HepG2 (cell line): ENCODE data around the gene EXOC6B. TPM values are rescaled to one million over a fixed set of nuclear protein-coding genes. Genes with fewer than 3 reads are reported as not detected.

Source experiments
- ATAC-seq: fragments of 200-7000 bp; cut with Tn5 transposase; 3 replicates; pipeline ENCODE4 v1.9.1; 2020; ENCODE audit warnings: mild to moderate bottlenecking, moderate library complexity
- BruUV-seq: library from RNA; stranded (reverse); fragments of 400-500 nt; replicated peaks from 2 replicates; lab custom pipeline; 2021; lab: Mats Ljungman, UMichigan
- CTCF ChIA-PET: fragments of 300-600 bp; formaldehyde crosslinking; extraction: SDS; loops from one replicate; lab custom pipeline; 2021; ENCODE audit warnings: low total read pairs, inconsistent platforms, low intra/inter-chr PET ratio; lab: Yijun Ruan, JAX
- POLR2A ChIA-PET: fragments of 350-600 bp; sonication (Branson Sonifier 250); formaldehyde crosslinking; loops from one replicate; lab custom pipeline; 2020; ENCODE audit warnings: antibody characterized with exemption, inconsistent platforms; lab: Yijun Ruan, JAX
- DNase-seq: peaks from one replicate; pipeline ENCODE4 v3.0.0-alpha.2; 2015; ENCODE audit warnings: low spot score
- FAIRE-seq: peaks from 3 replicates; lab custom pipeline; 2011; peaks lifted over from hg19 to GRCh38; lab: Jason Lieb, UNC
- H2AFZ ChIP-seq: one replicate; pipeline ENCODE4 v1.6.1; 2011; ENCODE audit warnings: low read length, inconsistent platforms
- H3K27ac ChIP-seq: fragments of 300-600 bp; 3 replicates; pipeline ENCODE4 v1.8.0; 2011; ENCODE audit warnings: mixed run types, mild to moderate bottlenecking, mixed read lengths, low read length, inconsistent platforms; ENCODE audit not compliant: insufficient read depth; ENCODE audit errors: extremely low read length
- H3K27me3 ChIP-seq, 2 experiments: fragments of 200-600 bp in 1 of 2; 2 replicates in 1 of 2; 3 replicates in 1 of 2; pipeline versions ENCODE4 v1.6.0 to v1.8.0; 2011; ENCODE audit warnings: low read length in 2 of 2, mild to moderate bottlenecking in 2 of 2, moderate library complexity in 2 of 2, inconsistent platforms in 1 of 2; ENCODE audit not compliant: insufficient read depth in 2 of 2, control insufficient read depth in 1 of 2
- H3K36me3 ChIP-seq, 2 experiments: fragments of 200-600 bp in 1 of 2; replicated peaks in 1 of 2; 2 replicates in 1 of 2; 3 replicates in 1 of 2; pipeline versions ENCODE4 v1.5.1 to v1.8.0; 2011; ENCODE audit warnings: low read length in 2 of 2, inconsistent platforms in 1 of 2; ENCODE audit not compliant: insufficient read depth in 2 of 2, control insufficient read depth in 1 of 2
- H3K4me1 ChIP-seq: 2 replicates; pipeline ENCODE4 v1.5.1; 2012; ENCODE audit warnings: low read length, inconsistent platforms; ENCODE audit not compliant: insufficient read depth
- H3K4me2 ChIP-seq: 2 replicates; pipeline ENCODE4 v1.6.0; 2011; ENCODE audit warnings: low read depth, low read length, inconsistent platforms
- H3K4me3 ChIP-seq, 3 experiments: fragments of 200-600 bp in 1 of 3; sonication (generic), shearing (Covaris generic) in 1 of 3; replicated peaks in 1 of 3; 2 replicates each; pipeline ENCODE4 v1.5.1; 2011 to 2016; ENCODE audit warnings: low read length in 3 of 3, inconsistent platforms in 2 of 3, low read depth in 2 of 3, mild to moderate bottlenecking in 2 of 3, control low read depth in 1 of 3, mixed read lengths in 1 of 3; ENCODE audit not compliant: insufficient read depth in 1 of 3
- H3K79me2 ChIP-seq: one replicate; pipeline ENCODE4 v1.6.1; 2011; ENCODE audit warnings: low read length, inconsistent platforms; ENCODE audit not compliant: insufficient read depth
- H3K9ac ChIP-seq: 2 replicates; pipeline ENCODE4 v1.6.0; 2011; ENCODE audit warnings: mild to moderate bottlenecking, low read depth, low read length, inconsistent platforms; ENCODE audit not compliant: insufficient read depth
- H3K9me3 ChIP-seq: 2 replicates; pipeline ENCODE4 v1.5.1; 2012; ENCODE audit warnings: mild to moderate bottlenecking, low read length
- H4K20me1 ChIP-seq: 2 replicates; pipeline ENCODE4 v1.6.0; 2011; ENCODE audit warnings: inconsistent platforms, mild to moderate bottlenecking, low read length, moderate library complexity; ENCODE audit not compliant: insufficient read depth
- FOSL2 ChIP-seq: sonication (generic); formaldehyde crosslinking; IDR thresholded peaks from 2 replicates; pipeline ENCODE4 v1.4.0; 2020; ENCODE audit warnings: missing genetic modification reagents
- FOXM1 ChIP-seq: sonication (generic); formaldehyde crosslinking; IDR thresholded peaks from 2 replicates; pipeline ENCODE4 v1.5.0; 2020; ENCODE audit warnings: missing genetic modification reagents
- GABPB1 ChIP-seq: IDR thresholded peaks from 2 replicates; pipeline ENCODE4 v1.6.1; 2016; ENCODE audit warnings: mild to moderate bottlenecking, missing genetic modification reagents, moderate library complexity, missing compliant biosample characterization
- JDP2 ChIP-seq: sonication (generic); formaldehyde crosslinking; IDR thresholded peaks from 2 replicates; pipeline ENCODE4 v1.8.1; 2022; ENCODE audit warnings: missing genetic modification reagents, borderline replicate concordance
- MAX ChIP-seq: IDR thresholded peaks from 2 replicates; pipeline ENCODE4 v1.6.1; 2012; ENCODE audit warnings: inconsistent platforms
- PRDM4 ChIP-seq: sonication (generic); formaldehyde crosslinking; IDR thresholded peaks from 2 replicates; pipeline ENCODE4 v1.9.0; 2021; ENCODE audit warnings: missing genetic modification reagents, borderline replicate concordance
- RXRB ChIP-seq: IDR thresholded peaks from 2 replicates; pipeline ENCODE4 v1.6.1; 2016; ENCODE audit warnings: borderline replicate concordance, missing genetic modification reagents, missing compliant biosample characterization
- TBP ChIP-seq: sonication (generic); formaldehyde crosslinking; IDR thresholded peaks from 2 replicates; pipeline ENCODE4 v1.5.0; 2020; ENCODE audit warnings: missing genetic modification reagents
- ZBTB38 ChIP-seq: sonication (generic); formaldehyde crosslinking; IDR thresholded peaks from 2 replicates; pipeline ENCODE4 v1.5.1; 2020; ENCODE audit warnings: mild to moderate bottlenecking, missing genetic modification reagents
- ZKSCAN8 ChIP-seq: IDR thresholded peaks from 2 replicates; pipeline ENCODE4 v1.6.1; 2016; ENCODE audit warnings: borderline replicate concordance, missing genetic modification reagents, missing compliant biosample characterization
- ZNF260 ChIP-seq: sonication (generic); formaldehyde crosslinking; IDR thresholded peaks from 2 replicates; pipeline ENCODE4 v1.4.0; 2020; ENCODE audit warnings: missing genetic modification reagents, low read depth, mild to moderate bottlenecking, borderline replicate concordance
- ZNF263 ChIP-seq: sonication (generic); formaldehyde crosslinking; IDR thresholded peaks from 2 replicates; pipeline ENCODE4 v1.4.0; 2020; ENCODE audit warnings: missing genetic modification reagents
- ZNF710 ChIP-seq: sonication (generic); formaldehyde crosslinking; IDR thresholded peaks from 2 replicates; pipeline ENCODE4 v1.5.0; 2020; ENCODE audit warnings: mild to moderate bottlenecking, missing genetic modification reagents, borderline replicate concordance
- ZSCAN9 ChIP-seq: IDR thresholded peaks from 2 replicates; pipeline ENCODE4 v1.6.1; 2016; ENCODE audit warnings: borderline replicate concordance
- WGBS: methylation state at CpG from one replicate; pipeline ENCODE4 v1.1.6; 2017; ENCODE audit warnings: low lambda C conversion rate; 5-methylcytosine and 5-hydroxymethylcytosine counted together
- in situ Hi-C: cut with HindIII; loops from 2 replicates; pipeline ENCODE4 v1.10.0; 2017; ENCODE audit warnings: low pct_unique_long_range_greater_than_20kb; ENCODE audit not compliant: extremely low pct_ligation_motif_present
- intact Hi-C: fragments of 100-400 bp; cut with micrococcal nuclease; formaldehyde crosslinking; loops from one replicate; pipeline ENCODE4 v1.10.0; 2022; ENCODE audit not compliant: unreplicated experiment
- polyA plus RNA-seq, 8 experiments: library from polyadenylated mRNA; depleted of rRNA in 3 of 8; stranded (reverse) in 7 of 8; unstranded in 1 of 8; fragments of >200 nt; fragmentation: Illumina TruSeq in 4 of 8; extraction: Trizol in 4 of 8; gene quantifications; 2 replicates each; pipeline versions ENCODE4 v1.2.1 to v1.2.3, GENCODE V29; 2011 to 2016; ENCODE audit warnings: low read depth in 4 of 8, missing spikeins in 1 of 8, mixed read lengths in 1 of 8; ENCODE audit not compliant: insufficient read depth in 1 of 8
- total RNA-seq, 5 experiments: library from RNA; depleted of rRNA; stranded (reverse); fragments of >200 nt; fragmentation: Illumina TruSeq; extraction: Trizol; gene quantifications; 2 replicates each; pipeline ENCODE4 v1.2.3, GENCODE V29; 2016; ENCODE audit warnings: low read depth in 1 of 5

EXOC6B gene
- total and polyA plus RNA-seq, 2 of the 13 experiments (the other 11 are each of a cell fraction or from before 2014, with no cell fraction given): 9.1 to 15.9 TPM

- Histone ChIP-seq H2AFZ (no peak overlapping the region), H3K4me1 (no peaks in the 10 kb centered on the region), H3K79me2 (no peaks in the 10 kb centered on the region), H3K4me3 (no peak overlapping the region), H3K36me3 (no peaks in the 10 kb centered on the region), H3K9ac (no peak overlapping the region), H4K20me1 (no peaks in the 10 kb centered on the region; the same call in 1 of the 2 replicates), H3K27ac (no peak overlapping the region)
- ATAC-seq (no peak), DNase-seq (no peak)
- BruUV-seq: no TSS peak
- in situ Hi-C loops: no loop called here
- 3% methylated on average over 2 of the region's 2 CpGs for WGBS
- TF ChIP-seq ZNF260 (no peak), PRDM4 (CRISPR knock-in tag) (no peak), TBP (CRISPR knock-in tag) (no peak), GABPB1 (no peak), ZNF710 (CRISPR knock-in tag) (no peak), ZKSCAN8 (CRISPR knock-in tag) (no peak), FOSL2 (CRISPR knock-in tag) (no peak), MAX (no peak), RXRB (CRISPR knock-in tag) (no peak), JDP2 (CRISPR knock-in tag) (no peak), FOXM1 (CRISPR knock-in tag) (no peak), ZNF263 (no peak), ZBTB38 (CRISPR knock-in tag) (no peak), ZSCAN9 (CRISPR knock-in tag) (no peak)
- TF ChIP-seq, all 625 proteins: peak for 0
- FAIRE-seq: no peak
- Histone ChIP-seq H3K4me2 (no peak overlapping the region), H3K9me3 (no peaks in the 10 kb centered on the region), H3K27me3 (peaks cover 13 to 88% of the 10 kb centered on the region in 2 experiments; a peak in 4 of 5 replicates)
- ChIA-PET CTCF (no interaction called here), POLR2A (no interaction called here)
- intact Hi-C loops: no loop called here
Observed at GRCh38 chr2:72156872-72157271, 669.0 kb downstream of the EXOC6B start.
